Activated T-helper 1 cell treated with Interleukin-2 at 50 U/mL for 16 hours (primary cell): ENCODE measurements around the gene DBF4B.
"Not testable (repeated sequence)": the region's sequence is repeated elsewhere in the genome, so short reads cannot be mapped to it uniquely, and the experiment has no call there.

Experiments
- DNase-seq: peaks from one replicate; pipeline ENCODE4 v3.0.0-alpha.2; 2020; ENCODE audit warnings: low read depth

Gene DBF4B

GRCh38 chr17:44708401-44709263 is at the start of gene DBF4B:
TSS of gene DBF4B (plus strand) at chr17:44708665. CDS start at chr17:44708821, 156 bp downstream.
- DNase-seq: peak; percentile 65

DNA sequence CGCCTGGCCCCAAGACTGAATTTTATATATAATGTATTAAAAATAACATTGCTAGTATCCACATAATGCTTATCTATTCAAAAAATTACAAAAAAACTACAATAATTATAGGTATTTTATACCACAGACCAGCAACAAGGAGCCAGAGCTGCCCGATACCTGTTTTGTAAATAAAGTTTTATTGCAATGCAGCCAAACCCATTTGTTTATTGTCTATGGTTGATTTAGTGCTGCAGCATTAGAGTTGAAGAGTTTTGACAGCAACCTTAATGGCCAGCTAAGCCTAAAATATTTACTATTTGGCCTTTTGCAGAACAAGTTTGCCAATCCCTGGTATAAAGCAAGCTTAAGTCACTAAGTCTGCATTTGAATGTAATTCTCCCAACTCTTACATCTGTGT is 46.6 kb upstream of the DBF4B start:
- no peak for DNase-seq

GRCh38 chr17:44663095-44663494 is 45.4 kb upstream of the DBF4B start:
- DNase-seq: no peak

GRCh38 chr17:44664867-44665266 is 43.6 kb upstream of the DBF4B start:
- no peak for DNase-seq

DNA sequence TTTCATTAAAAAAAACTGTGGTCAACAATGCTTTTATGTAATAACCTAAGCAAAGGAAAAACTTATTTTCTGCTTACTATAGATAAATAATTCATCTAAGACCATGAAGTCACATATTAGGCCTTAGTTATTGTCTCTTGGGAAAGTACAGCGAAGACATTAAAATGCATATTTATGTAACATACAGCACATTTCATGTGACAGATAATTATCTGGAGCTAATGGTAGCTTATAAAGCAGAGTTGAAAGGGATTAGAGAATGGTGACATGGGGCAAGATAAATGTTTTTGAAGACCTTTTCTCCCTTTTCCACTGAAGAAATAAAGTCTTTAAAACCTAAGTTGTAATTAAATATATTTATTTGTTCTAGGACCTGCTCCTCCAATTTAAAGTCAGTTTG is 42.5 kb upstream of the DBF4B start:
- no peak for DNase-seq

DNA sequence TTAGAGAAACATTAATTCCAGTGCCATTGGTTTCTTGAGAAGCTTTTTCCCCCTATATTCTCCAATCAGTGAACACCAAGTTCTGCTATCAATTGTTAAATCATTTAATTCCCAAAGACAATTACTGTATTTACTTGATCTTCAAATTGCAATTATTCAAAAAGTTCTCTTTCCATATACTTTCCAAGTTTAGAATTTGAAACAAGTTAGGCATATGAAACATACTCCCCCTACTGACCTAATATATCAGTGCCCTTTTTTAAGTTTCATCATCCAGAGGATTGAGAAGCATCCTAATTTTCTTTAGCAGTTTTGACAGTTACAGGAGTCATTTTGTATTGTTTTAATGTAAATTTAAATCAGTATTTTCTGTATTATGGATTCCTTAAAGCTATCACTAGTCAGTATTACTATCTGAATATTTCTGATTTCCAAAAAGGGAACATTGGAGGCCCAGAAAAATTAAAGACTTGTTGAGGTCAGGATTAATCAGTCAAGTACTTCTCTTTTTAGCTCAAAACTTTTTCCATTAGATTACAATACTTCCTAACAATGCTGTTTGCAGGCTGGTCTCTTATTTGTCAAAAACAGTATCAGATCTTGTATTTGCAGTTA is 35.9 kb upstream of the DBF4B start:
- DNase-seq: no peak

DNA sequence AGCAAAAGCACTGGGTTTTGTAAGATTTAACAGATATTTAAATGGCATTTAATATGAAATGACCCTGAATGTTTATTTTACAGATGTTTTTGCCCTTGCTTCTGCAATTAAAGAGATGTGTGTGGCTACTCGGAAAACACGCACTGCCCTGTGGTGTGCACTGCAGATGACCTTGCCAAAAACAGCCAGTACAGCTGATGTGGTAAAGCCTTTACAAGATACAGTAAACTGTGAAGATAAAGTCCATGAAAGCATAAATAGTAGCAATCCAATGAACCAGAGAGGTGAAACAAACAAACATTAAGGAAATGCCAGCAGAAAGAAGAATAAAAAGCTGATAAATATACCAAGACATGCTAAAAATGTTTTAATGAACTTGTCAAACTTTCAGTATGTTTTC is 34.6 kb upstream of the DBF4B start:
- no peak for DNase-seq

- DNase-seq: no peak
Observed at GRCh38 chr17:44677136-44677535, 31.3 kb upstream of the DBF4B start.

DNA sequence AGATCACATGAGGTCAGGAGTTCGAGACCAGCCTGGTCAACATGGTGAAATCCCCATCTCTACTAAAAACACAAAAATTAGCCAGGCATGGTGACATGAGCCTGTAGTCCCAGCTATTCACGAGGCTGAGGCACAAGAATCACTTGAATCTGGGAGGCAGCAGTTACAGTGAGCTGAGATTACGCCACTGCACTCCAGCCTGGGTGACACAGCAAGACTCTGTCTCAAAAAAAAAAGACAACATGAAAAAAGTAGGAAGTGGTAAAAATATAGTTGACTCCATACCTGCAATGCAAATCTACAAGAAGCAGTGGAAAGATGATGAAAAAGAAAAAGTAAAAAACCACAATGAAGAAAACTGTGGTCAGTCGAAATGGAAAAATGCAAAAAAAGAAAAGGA is 25.2 kb upstream of the DBF4B start:
- DNase-seq: not testable (repeated sequence)

GRCh38 chr17:44687756-44688155 is 20.7 kb upstream of the DBF4B start:
- DNase-seq: no peak

- DNase-seq: no peak
Observed at GRCh38 chr17:44688200-44688599, 20.3 kb upstream of the DBF4B start.

GRCh38 chr17:44688675-44689476 is 19.6 kb upstream of the DBF4B start:
- no peak for DNase-seq

DNA sequence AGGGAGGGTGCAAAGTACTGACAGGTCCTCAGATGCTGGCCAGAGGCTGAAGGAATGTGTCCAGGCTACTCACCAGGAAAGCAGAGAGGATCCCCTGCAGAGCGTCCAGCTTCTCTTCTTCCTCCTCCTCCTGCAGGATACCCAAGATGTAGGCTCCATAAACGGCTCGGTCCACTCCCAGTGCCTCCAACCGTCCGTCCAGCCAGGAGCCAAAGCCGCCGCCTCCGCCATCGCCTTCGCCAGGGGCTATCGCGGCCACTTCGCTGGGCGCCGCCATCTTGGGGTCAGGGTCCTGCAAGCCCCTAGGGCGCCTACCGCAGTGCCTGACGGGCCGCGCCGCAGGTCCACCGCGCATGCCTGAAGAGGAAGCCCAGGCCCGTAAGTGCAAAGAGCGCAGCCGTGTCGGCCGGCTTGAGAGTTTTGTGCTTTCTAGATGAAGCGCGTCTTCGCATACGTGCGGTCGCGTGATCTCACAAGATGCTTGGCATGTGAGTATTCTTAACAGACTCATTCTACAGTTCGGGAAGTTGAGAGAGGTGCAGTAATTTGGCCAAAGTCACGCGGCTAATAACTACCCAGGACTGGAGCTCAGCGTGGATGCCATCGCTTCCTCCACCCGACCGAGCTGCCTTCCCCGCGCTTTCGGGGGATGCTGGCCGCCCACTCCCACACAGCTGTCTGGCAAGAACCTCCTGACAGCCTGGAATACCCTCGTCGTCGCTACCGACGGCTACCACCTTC is 18.8 kb upstream of the DBF4B start, which contains the start of gene CCDC43:
Gene CCDC43, minus strand, starts transcription at position 300 of the 741 bp plus-strand sequence. Its CDS starts 23 bp downstream, at position 277.
- DNase-seq: peak; percentile 83

GRCh38 chr17:44690746-44691306 is 17.6 kb upstream of the DBF4B start:
- not testable (repeated sequence) for DNase-seq

DNA sequence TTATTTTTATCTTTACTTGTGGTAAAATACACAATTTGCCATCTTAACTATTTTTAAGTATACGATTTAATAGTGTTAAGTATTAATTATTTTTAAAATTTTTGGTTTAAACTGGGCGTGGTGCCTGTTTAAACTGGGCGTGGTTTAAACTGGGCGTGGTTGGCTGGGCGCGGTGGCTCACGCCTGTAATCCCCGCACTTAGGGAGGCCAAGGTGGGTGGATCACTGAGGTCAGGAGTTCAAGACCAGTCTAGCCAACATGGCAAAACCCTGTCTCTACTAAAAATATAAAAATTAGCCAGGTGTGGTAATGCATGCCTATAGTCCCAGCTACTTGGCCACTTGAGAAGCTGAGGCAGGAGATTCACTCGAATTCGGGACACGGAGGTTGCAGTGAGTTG is 14.9 kb upstream of the DBF4B start:
- DNase-seq: no peak

GRCh38 chr17:44700288-44700687 is 8.2 kb upstream of the DBF4B start:
- DNase-seq: not testable (repeated sequence)

DNA sequence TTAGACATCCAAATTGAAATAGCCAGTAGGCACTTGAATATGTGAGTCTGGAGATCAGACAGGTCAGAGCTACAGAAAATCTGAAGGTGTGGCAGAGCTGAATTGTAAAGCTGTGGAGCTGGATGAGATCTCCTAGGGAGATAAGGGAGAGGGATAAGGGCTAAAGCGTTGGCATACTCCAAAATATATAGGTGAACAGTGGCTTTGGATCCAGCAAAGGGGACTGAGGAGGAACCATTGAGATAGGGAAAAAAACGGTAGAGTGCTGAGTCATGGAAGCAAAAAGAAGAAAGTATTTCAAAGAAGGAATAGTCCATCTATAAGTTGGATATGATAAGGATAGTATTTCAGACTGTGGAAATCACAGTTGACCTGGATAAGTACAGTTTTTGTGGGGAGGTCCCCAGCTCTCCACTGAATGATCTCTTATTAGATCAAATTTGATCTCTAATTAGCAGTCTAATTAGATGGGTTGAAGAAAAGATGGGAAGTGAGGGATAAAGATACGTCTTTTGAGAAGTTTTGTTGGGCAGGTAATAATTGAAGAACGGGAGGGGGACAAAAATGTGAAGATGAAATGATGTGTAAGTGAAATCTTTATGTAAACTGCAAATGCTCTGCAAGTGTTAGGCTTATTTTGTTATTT is 587 bp upstream of the DBF4B start:
- no peak for DNase-seq

- no peak for DNase-seq
Observed at GRCh38 chr17:44719444-44719843, 11.0 kb downstream of the DBF4B start.

DNA sequence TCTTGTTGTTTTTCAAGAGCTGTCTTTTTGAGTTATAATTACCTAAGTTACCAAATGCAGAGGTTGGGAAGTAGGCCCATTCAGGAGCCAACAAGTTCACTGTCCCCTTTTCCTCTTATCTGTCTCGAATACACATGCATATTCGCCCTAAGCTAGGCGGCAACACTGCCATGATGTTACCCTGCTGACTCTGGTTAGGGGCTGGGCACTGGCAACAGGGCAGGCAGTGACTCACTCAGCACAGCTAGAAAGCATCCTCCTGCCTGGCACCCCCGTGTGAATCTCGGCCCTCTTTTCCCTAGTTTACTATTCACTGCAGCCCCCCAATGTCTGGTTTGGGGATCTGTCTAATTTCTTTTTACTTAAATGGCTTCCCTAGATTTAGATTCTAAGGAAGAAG is 13.8 kb downstream of the DBF4B start:
- no peak for DNase-seq

GRCh38 chr17:44726121-44726520 is 17.7 kb downstream of the DBF4B start:
- DNase-seq: not testable (repeated sequence)

DNA sequence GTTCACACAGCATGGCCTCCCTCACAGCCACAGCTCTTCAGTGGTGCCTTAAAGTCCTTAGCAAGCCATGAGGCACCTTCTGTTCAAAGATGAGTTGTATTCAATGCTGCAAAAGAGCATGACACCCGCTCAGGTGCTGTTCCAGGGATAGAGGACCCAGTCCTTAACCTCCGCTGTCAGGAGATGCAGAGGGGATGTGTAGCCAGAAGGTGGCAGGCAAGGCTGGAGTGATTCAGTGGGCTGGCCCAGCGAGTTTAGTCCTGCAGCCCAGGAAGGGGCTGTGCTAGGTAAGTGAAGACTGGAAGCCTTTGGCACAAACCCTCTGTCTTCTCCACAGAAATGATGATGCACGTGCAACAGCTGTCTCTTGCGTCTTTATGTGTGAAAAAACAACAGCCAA is 25.3 kb downstream of the DBF4B start:
- DNase-seq: no peak
